IgD-negative memory B cell (primary cell): ENCODE data around the gene ROS1. TPM values are rescaled to one million over a fixed set of nuclear protein-coding genes. Genes with fewer than 3 reads are reported as not detected.
A peak's percentile ranks its signal among the peaks of the same experiment; 100 is the strongest.

Experiments
- H3K27ac Mint-ChIP-seq, 3 donors: one replicate each; pipeline ENCODE4 v1.8.0; 2020 to 2022; ENCODE audit warnings: mild to moderate bottlenecking in 3 of 3, mixed read lengths in 3 of 3, moderate library complexity in 1 of 3
- H3K27me3 Mint-ChIP-seq: one replicate; pipeline ENCODE4 v1.8.0; 2021; ENCODE audit warnings: mixed read lengths
- H3K36me3 Mint-ChIP-seq: one replicate; pipeline ENCODE4 v1.8.0; 2020; ENCODE audit warnings: mild to moderate bottlenecking, mixed read lengths
- H3K4me1 Mint-ChIP-seq, 3 donors: one replicate each; pipeline ENCODE4 v1.8.0; 2020 to 2022; ENCODE audit warnings: mixed read lengths in 3 of 3, mild to moderate bottlenecking in 1 of 3
- H3K4me3 Mint-ChIP-seq, 4 donors: one replicate each; pipeline ENCODE4 v1.8.0; 2020 to 2022; ENCODE audit warnings: mild to moderate bottlenecking in 4 of 4, mixed read lengths in 4 of 4, moderate library complexity in 3 of 4
- H3K9me3 Mint-ChIP-seq, 3 donors: one replicate each; pipeline ENCODE4 v1.8.0; 2020 to 2021; ENCODE audit warnings: mixed read lengths in 3 of 3, mild to moderate bottlenecking in 1 of 3
- polyA plus RNA-seq: library from polyadenylated mRNA; unstranded; fragments of 300-500 nt; fragmentation: Illumina TruSeq; gene quantifications from one replicate; pipeline ENCODE4 v1.2.3, GENCODE V29; 2021

The ROS1 gene
- polyA plus RNA-seq, 1 donor from 2014 or later: not detected

- peaks cover 26% of the 10 kb centered on the region for H3K27me3 Mint-ChIP-seq
- H3K4me3 Mint-ChIP-seq: no peak overlapping the region
- no peaks in the 10 kb centered on the region for H3K36me3 Mint-ChIP-seq
- H3K27ac Mint-ChIP-seq: no peak overlapping the region
- peaks cover 0 to 1% (median 0%) of the 10 kb centered on the region in 3 donors for H3K4me1 Mint-ChIP-seq
- H3K9me3 Mint-ChIP-seq: peaks cover 0 to 1% (median 0%) of the 10 kb centered on the region in 3 donors
Observed at GRCh38 chr6:117276778-117277316, 148.9 kb downstream of the ROS1 start.

GRCh38 chr6:117275711-117276110, 150.0 kb downstream of the ROS1 start:
- peaks cover 0 to 1% (median 0%) of the 10 kb centered on the region in 3 donors for H3K4me1 Mint-ChIP-seq
- H3K9me3 Mint-ChIP-seq: no peaks in the 10 kb centered on the region
- H3K4me3 Mint-ChIP-seq: no peak overlapping the region
- H3K36me3 Mint-ChIP-seq: no peaks in the 10 kb centered on the region
- H3K27me3 Mint-ChIP-seq: peaks cover 32% of the 10 kb centered on the region
- no peak overlapping the region for H3K27ac Mint-ChIP-seq

GRCh38 chr6:117275205-117275604, 150.5 kb downstream of the ROS1 start:
- Mint-ChIP-seq H3K27me3 (peaks cover 32% of the 10 kb centered on the region), H3K27ac (no peak overlapping the region), H3K4me1 (peaks cover 0 to 1% (median 0%) of the 10 kb centered on the region in 3 donors), H3K9me3 (no peaks in the 10 kb centered on the region), H3K36me3 (no peaks in the 10 kb centered on the region), H3K4me3 (no peak overlapping the region)

GRCh38 chr6:117272891-117273290, 152.9 kb downstream of the ROS1 start:
- Mint-ChIP-seq H3K27ac (no peak overlapping the region), H3K27me3 (peaks cover 43% of the 10 kb centered on the region), H3K4me1 (peaks cover 0 to 3% (median 1%) of the 10 kb centered on the region in 3 donors), H3K4me3 (no peak overlapping the region), H3K36me3 (no peaks in the 10 kb centered on the region), H3K9me3 (no peaks in the 10 kb centered on the region)

GRCh38 chr6:117272032-117272866, 153.5 kb downstream of the ROS1 start:
- H3K4me1 Mint-ChIP-seq: peaks cover under 1 to 3% (median 1%) of the 10 kb centered on the region in 3 donors
- no peak overlapping the region for H3K27ac Mint-ChIP-seq
- no peaks in the 10 kb centered on the region for H3K36me3 Mint-ChIP-seq
- peaks cover 48% of the 10 kb centered on the region for H3K27me3 Mint-ChIP-seq
- H3K9me3 Mint-ChIP-seq: no peaks in the 10 kb centered on the region
- H3K4me3 Mint-ChIP-seq: peak overlapping the region in 1 of 4 donors; percentile 3

- Mint-ChIP-seq H3K4me3 (no peak overlapping the region), H3K36me3 (no peaks in the 10 kb centered on the region), H3K9me3 (no peaks in the 10 kb centered on the region), H3K4me1 (peaks cover 3 to 7% (median 4%) of the 10 kb centered on the region in 3 donors), H3K27ac (no peak overlapping the region), H3K27me3 (peaks cover 57% of the 10 kb centered on the region)
Observed at GRCh38 chr6:117270843-117271507, 154.8 kb downstream of the ROS1 start.

GRCh38 chr6:117270055-117270842, 155.5 kb downstream of the ROS1 start:
- H3K36me3 Mint-ChIP-seq: no peaks in the 10 kb centered on the region
- peaks cover 54% of the 10 kb centered on the region for H3K27me3 Mint-ChIP-seq
- peak overlapping the region in 2 of 4 donors; percentile 32 to 59 for H3K4me3 Mint-ChIP-seq

GRCh38 chr6:117269638-117270054, 156.1 kb downstream of the ROS1 start:
- H3K27ac Mint-ChIP-seq: peak overlapping the region in 1 of 3 donors; percentile 75
- H3K36me3 Mint-ChIP-seq: no peaks in the 10 kb centered on the region
- H3K9me3 Mint-ChIP-seq: no peaks in the 10 kb centered on the region
- H3K27me3 Mint-ChIP-seq: peaks cover 58% of the 10 kb centered on the region
- H3K4me1 Mint-ChIP-seq: peaks cover 3 to 8% (median 7%) of the 10 kb centered on the region in 3 donors
- H3K4me3 Mint-ChIP-seq: peak overlapping the region in 1 of 4 donors; percentile 59

More at GRCh38 chr6:117270055-117270842, 155.5 kb downstream of the ROS1 start:
- no peaks in the 10 kb centered on the region for H3K9me3 Mint-ChIP-seq
- peak overlapping the region in 1 of 3 donors; percentile 75 for H3K27ac Mint-ChIP-seq
- peaks cover 3 to 7% (median 4%) of the 10 kb centered on the region in 3 donors for H3K4me1 Mint-ChIP-seq

GRCh38 chr6:117268924-117269323, 156.8 kb downstream of the ROS1 start:
- H3K4me3 Mint-ChIP-seq: no peak overlapping the region
- H3K27me3 Mint-ChIP-seq: peaks cover 65% of the 10 kb centered on the region
- H3K9me3 Mint-ChIP-seq: no peaks in the 10 kb centered on the region
- no peak overlapping the region for H3K27ac Mint-ChIP-seq
- peaks cover 6 to 13% (median 7%) of the 10 kb centered on the region in 3 donors for H3K4me1 Mint-ChIP-seq
- H3K36me3 Mint-ChIP-seq: no peaks in the 10 kb centered on the region

- H3K4me3 Mint-ChIP-seq: no peak overlapping the region
- H3K4me1 Mint-ChIP-seq: peaks cover 4 to 13% (median 7%) of the 10 kb centered on the region in 3 donors
- H3K36me3 Mint-ChIP-seq: no peaks in the 10 kb centered on the region
- no peaks in the 10 kb centered on the region for H3K9me3 Mint-ChIP-seq
- H3K27ac Mint-ChIP-seq: no peak overlapping the region
- H3K27me3 Mint-ChIP-seq: peaks cover 68% of the 10 kb centered on the region
Observed at GRCh38 chr6:117267766-117268534, 157.8 kb downstream of the ROS1 start.

GRCh38 chr6:117267054-117267347, 158.7 kb downstream of the ROS1 start:
- Mint-ChIP-seq H3K9me3 (no peaks in the 10 kb centered on the region), H3K4me3 (no peak overlapping the region), H3K27me3 (peaks cover 64% of the 10 kb centered on the region)

GRCh38 chr6:117266257-117267053, 159.3 kb downstream of the ROS1 start:
- H3K9me3 Mint-ChIP-seq: no peaks in the 10 kb centered on the region
- H3K36me3 Mint-ChIP-seq: no peaks in the 10 kb centered on the region
- peak overlapping the region in 3 of 4 donors; percentile 34 to 74 (median 72) for H3K4me3 Mint-ChIP-seq
- peaks cover 66% of the 10 kb centered on the region for H3K27me3 Mint-ChIP-seq
- no peak overlapping the region for H3K27ac Mint-ChIP-seq
- peaks cover 4 to 13% (median 7%) of the 10 kb centered on the region in 3 donors for H3K4me1 Mint-ChIP-seq

More at GRCh38 chr6:117267054-117267347, 158.7 kb downstream of the ROS1 start:
- peaks cover 4 to 13% (median 7%) of the 10 kb centered on the region in 3 donors for H3K4me1 Mint-ChIP-seq
- H3K27ac Mint-ChIP-seq: no peak overlapping the region
- H3K36me3 Mint-ChIP-seq: no peaks in the 10 kb centered on the region
